IgD-negative memory B cell (primary cell): ENCODE data around the gene GJD2. TPM values are rescaled to one million over a fixed set of nuclear protein-coding genes. Genes with fewer than 3 reads are reported as not detected.

Experiments
- H3K27ac Mint-ChIP-seq, 3 donors: one replicate each; pipeline ENCODE4 v1.8.0; 2020 to 2022; ENCODE audit warnings: mild to moderate bottlenecking in 3 of 3, mixed read lengths in 3 of 3, moderate library complexity in 1 of 3
- H3K27me3 Mint-ChIP-seq: one replicate; pipeline ENCODE4 v1.8.0; 2021; ENCODE audit warnings: mixed read lengths
- H3K36me3 Mint-ChIP-seq: one replicate; pipeline ENCODE4 v1.8.0; 2020; ENCODE audit warnings: mild to moderate bottlenecking, mixed read lengths
- H3K4me1 Mint-ChIP-seq, 3 donors: one replicate each; pipeline ENCODE4 v1.8.0; 2020 to 2022; ENCODE audit warnings: mixed read lengths in 3 of 3, mild to moderate bottlenecking in 1 of 3
- H3K4me3 Mint-ChIP-seq, 4 donors: one replicate each; pipeline ENCODE4 v1.8.0; 2020 to 2022; ENCODE audit warnings: mild to moderate bottlenecking in 4 of 4, mixed read lengths in 4 of 4, moderate library complexity in 3 of 4
- H3K9me3 Mint-ChIP-seq, 3 donors: one replicate each; pipeline ENCODE4 v1.8.0; 2020 to 2021; ENCODE audit warnings: mixed read lengths in 3 of 3, mild to moderate bottlenecking in 1 of 3
- polyA plus RNA-seq: library from polyadenylated mRNA; unstranded; fragments of 300-500 nt; fragmentation: Illumina TruSeq; gene quantifications from one replicate; pipeline ENCODE4 v1.2.3, GENCODE V29; 2021

Gene GJD2
- polyA plus RNA-seq, 1 donor from 2014 or later, result not detected

DNA sequence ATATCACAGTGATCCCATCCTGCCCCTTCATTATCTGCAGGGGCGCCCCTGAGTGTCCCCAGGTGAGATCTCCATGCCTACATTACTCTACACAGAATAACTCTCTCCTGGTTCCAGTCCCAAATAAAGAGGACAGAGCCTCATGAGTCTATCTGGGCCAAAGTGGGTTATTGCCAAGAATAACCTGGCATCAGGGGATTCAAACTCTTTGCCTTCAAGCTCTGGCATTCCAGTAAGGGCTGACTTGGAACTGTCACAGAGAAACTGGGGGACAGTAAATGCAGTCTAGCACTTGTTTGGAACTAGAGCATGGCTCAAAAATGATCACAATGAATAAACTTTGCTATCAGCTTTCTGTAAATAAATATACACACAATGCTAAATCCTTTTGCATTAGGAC lies 30.3 kb downstream of the GJD2 start:
- H3K9me3 Mint-ChIP-seq, result peaks cover 0 to 5% (median 1%) of the 10 kb centered on the region in 3 donors
- H3K27me3 Mint-ChIP-seq, result peaks cover 32% of the 10 kb centered on the region
- no peak overlapping the region for H3K27ac Mint-ChIP-seq
- H3K4me1 Mint-ChIP-seq, result peaks cover 0 to 3% (median 0%) of the 10 kb centered on the region in 3 donors
- H3K36me3 Mint-ChIP-seq, result no peaks in the 10 kb centered on the region
- H3K4me3 Mint-ChIP-seq, result no peak overlapping the region

DNA sequence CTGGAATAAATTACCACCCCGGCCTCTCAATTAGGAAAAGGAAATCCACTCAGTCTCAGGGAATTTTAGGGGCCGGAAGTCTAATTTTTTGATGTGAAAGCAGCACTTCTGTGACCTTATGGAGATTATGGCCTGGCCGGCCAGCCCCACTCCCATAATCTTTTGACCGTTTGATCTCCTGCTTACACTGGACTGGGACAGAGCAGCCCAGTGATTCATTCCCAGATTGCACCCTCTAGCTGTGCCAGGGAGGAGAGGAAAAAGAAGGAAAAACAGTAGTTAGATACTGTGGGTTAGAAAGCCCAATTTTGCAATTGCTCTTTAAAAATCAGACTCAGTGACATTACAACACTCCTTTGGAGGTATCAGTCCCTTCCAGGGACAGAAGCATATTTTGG lies 32.4 kb downstream of the GJD2 start:
- Mint-ChIP-seq H3K9me3 (no peaks in the 10 kb centered on the region), H3K36me3 (no peaks in the 10 kb centered on the region), H3K27ac (no peak overlapping the region), H3K27me3 (peaks cover 30% of the 10 kb centered on the region), H3K4me1 (peaks cover 0 to 3% (median 0%) of the 10 kb centered on the region in 3 donors), H3K4me3 (no peak overlapping the region)

DNA sequence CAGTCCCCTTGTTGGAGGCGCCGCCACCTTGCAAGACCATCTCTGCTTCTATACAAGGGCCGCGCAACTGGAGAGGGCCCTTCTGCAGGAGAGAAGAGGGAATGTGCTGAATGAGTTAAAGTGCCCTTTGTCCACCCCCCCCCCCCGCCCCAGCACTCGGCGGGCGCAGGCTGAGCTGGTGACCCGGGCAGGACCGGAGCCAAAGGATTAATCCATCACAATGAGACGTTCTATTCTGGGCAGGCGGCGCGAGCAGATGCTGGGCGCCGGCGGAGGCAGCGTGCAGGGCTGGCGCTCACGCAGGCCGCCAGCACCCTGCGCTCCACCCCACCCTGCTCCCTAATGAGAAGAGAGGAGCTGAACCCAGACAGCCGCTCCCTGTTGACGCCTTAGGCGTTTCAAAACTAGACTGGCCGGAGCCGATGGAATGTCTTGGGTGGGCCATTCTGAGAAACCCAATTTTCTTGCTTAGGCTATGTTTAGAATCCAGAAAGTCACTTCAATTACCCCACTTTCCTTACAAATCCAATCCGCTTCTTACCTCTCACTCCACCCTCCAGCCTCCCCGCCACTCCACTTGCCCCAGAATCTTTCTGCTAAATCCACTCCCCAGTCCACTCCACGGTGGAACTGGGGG lies 32.9 kb downstream of the GJD2 start:
- H3K27me3 Mint-ChIP-seq, result peaks cover 30% of the 10 kb centered on the region
- no peaks in the 10 kb centered on the region for H3K9me3 Mint-ChIP-seq
- H3K4me1 Mint-ChIP-seq, result peaks cover 0 to 3% (median 0%) of the 10 kb centered on the region in 3 donors
- H3K36me3 Mint-ChIP-seq, result no peaks in the 10 kb centered on the region
- no peak overlapping the region for H3K27ac Mint-ChIP-seq
- H3K4me3 Mint-ChIP-seq, result no peak overlapping the region

DNA sequence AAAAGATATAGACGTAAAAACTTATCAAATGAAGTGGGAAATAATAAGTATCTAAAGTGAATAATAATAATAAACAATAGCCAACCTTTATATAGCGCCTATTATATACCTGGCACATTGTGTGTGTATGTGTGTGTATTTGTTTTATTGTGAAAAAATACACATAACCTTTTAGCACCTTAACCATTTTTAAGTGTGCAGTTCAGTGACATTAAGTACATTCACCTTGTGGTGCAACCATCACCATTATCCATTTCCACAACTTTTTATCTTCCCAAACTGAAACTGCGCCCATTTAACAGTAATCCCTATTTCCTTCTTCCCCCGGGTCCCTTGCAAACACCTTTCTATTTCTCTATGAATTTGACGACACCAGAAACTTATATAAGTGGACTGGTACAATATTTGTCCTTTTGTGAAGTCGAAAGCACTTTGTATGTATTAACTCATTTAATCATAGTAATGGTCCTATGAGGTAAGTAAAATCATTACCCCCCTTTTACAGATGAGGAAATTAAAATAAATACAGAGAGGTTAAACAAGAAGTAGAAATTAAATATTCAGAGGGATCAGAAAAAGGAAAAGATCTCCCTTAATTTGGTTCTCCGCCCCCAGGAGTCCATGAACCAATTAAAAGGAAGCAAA lies 33.5 kb downstream of the GJD2 start:
- no peaks in the 10 kb centered on the region for H3K9me3 Mint-ChIP-seq
- peaks cover 30% of the 10 kb centered on the region for H3K27me3 Mint-ChIP-seq
- H3K4me3 Mint-ChIP-seq, result no peak overlapping the region
- H3K36me3 Mint-ChIP-seq, result peaks cover 1% of the 10 kb centered on the region
- H3K27ac Mint-ChIP-seq, result no peak overlapping the region
- peaks cover 0 to 3% (median 0%) of the 10 kb centered on the region in 3 donors for H3K4me1 Mint-ChIP-seq

DNA sequence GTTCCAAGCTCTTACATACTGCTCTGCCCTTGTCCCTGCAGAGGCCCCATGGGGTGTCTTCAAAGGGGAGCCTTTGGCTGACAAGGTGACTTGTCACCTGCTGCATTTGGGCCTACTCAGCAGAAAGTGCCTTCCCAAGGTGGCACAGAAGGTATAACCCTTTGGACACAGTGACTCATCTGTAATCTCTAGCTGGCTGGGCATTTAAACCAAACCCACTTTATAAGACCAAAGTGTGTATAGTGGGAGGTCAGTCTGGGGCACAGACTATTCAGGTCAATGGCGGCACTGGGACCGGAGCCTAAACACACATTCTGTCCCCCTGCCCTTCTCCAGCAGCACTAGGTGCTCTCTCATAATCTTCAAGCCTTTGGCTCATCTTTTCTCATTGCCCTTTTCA lies 35.1 kb downstream of the GJD2 start:
- no peaks in the 10 kb centered on the region for H3K9me3 Mint-ChIP-seq
- H3K27ac Mint-ChIP-seq, result no peak overlapping the region
- H3K4me3 Mint-ChIP-seq, result no peak overlapping the region
- peaks cover 27% of the 10 kb centered on the region for H3K27me3 Mint-ChIP-seq
- H3K36me3 Mint-ChIP-seq, result peaks cover 2% of the 10 kb centered on the region
- peaks cover 0 to 3% (median 0%) of the 10 kb centered on the region in 3 donors for H3K4me1 Mint-ChIP-seq

DNA sequence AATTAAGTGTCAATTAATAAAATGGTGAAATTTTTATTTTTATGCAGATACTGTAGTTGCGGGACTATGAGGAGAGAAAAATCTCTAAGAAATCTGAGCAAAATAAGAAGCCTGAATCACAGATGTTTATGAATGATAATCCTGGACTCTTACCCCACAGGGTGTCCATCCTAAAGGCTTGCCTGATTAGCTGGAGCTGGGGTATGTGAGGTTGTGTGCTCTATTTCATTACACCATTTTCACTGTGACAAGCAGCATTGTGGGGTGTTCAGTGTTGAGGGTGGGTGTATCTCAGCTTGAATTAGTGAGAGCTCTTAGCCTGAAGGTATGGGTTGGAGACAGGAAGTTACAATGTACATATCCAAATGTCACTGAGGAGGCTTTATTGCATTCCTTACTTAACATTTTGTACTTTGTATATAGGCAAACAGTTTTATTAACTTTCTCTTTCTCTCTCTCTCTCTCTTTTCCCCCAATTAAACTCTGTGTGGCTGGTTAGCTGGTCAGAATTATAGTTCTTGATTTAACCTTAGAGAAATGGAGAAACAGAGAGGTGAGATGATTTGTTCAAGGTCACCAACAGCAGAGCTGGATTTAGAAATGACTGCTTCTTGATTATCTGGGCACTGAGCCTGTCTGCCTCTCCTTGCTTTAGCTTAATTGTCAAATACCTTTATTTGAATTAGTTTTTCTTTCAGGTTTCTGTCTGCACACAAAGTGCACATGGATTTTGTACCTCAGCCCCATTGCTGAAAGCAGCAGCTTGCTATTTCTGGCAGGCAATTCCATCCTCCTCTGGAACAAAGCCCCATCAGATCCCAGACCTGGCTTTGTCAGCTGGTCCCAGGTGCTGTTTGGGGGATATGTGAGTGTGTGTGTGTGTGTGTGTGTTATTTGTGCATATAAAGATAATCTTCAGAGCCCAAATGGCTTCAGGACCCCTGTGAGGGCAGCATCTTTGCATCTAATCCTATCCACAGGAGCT lies 35.8 kb downstream of the GJD2 start:
- Mint-ChIP-seq H3K9me3 (no peaks in the 10 kb centered on the region), H3K36me3 (peaks cover 2% of the 10 kb centered on the region), H3K27ac (no peak overlapping the region), H3K27me3 (peaks cover 25% of the 10 kb centered on the region), H3K4me3 (no peak overlapping the region), H3K4me1 (peaks cover 0 to 3% (median 0%) of the 10 kb centered on the region in 3 donors)

DNA sequence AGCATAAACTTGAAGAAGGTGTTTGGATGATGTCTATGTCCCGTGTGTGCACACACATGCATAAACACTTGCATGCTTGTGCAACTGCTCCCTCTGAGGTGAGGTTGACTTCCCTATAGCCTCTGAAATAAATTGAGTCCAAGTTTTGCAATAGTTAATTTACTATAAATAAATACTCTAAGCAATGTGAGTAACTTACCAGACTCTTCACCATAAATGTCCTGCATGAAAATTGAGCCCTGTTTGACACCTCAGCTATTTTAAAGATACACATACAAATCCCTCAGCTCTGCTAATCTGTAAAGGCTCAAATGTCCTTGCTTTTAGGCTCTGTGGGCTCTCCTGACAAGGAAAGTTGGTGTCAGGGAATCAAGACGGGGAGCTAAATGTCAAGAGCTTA lies 37.1 kb downstream of the GJD2 start:
- H3K4me3 Mint-ChIP-seq, result no peak overlapping the region
- H3K4me1 Mint-ChIP-seq, result peaks cover 0 to 3% (median 0%) of the 10 kb centered on the region in 3 donors
- H3K27me3 Mint-ChIP-seq, result peaks cover 17% of the 10 kb centered on the region
- no peak overlapping the region for H3K27ac Mint-ChIP-seq
- no peaks in the 10 kb centered on the region for H3K9me3 Mint-ChIP-seq
- H3K36me3 Mint-ChIP-seq, result peaks cover 2% of the 10 kb centered on the region

DNA sequence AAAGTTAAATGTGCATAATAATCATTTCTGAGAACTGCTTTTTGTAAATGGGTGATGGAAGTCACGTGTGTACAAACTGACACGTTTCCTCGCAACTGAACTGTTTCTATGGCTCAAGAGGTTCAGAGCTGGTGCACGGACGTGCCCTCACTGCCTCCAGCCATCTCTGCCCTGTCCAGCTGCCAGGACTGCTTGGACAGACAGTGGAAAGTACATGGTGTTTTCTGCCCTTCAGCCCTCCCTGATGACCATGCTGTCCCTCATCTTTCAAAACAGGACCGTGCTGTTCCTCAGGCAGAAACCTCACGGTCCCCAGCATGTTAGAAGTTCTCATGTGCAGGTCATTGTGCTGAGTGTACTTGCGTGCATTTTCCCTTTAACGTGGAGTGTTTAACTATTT lies 38.7 kb downstream of the GJD2 start:
- no peaks in the 10 kb centered on the region for H3K9me3 Mint-ChIP-seq
- peaks cover 2% of the 10 kb centered on the region for H3K36me3 Mint-ChIP-seq
- no peaks in the 10 kb centered on the region for H3K4me1 Mint-ChIP-seq
- H3K4me3 Mint-ChIP-seq, result no peak overlapping the region
- no peak overlapping the region for H3K27ac Mint-ChIP-seq
- peaks cover 10% of the 10 kb centered on the region for H3K27me3 Mint-ChIP-seq

DNA sequence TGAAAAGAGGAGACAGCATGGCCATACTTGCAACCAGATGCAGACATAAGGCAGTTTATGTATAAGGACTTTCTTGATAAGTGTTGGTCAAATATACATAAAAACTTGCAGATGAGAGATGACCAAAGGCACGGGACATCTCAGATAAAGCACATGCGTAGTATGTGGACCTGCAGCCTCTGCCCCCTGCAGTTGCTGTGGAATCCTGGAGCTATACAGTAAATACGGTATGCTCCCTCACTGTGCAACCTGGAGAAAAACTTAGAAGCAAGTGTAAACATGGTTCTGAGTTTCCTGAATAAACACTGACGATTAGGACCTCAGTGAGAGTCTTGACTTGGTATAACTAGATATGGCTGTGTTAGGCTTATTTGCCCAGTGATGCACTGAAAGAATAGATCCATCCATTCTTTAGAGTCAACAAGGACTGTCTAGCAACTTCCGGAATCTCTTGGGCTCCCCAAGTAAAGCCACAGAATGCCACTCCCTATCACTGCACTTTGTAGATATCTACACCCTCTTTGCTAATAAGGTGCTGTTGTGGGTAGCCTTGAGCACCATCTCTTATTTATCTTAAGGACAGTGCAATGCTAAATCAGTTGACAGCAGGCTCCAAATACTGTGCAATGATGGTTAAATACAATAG lies 40.2 kb downstream of the GJD2 start:
- peaks cover 2% of the 10 kb centered on the region for H3K36me3 Mint-ChIP-seq
- no peaks in the 10 kb centered on the region for H3K4me1 Mint-ChIP-seq
- no peak overlapping the region for H3K4me3 Mint-ChIP-seq
- no peak overlapping the region for H3K27ac Mint-ChIP-seq
- H3K27me3 Mint-ChIP-seq, result peaks cover 5% of the 10 kb centered on the region
- no peaks in the 10 kb centered on the region for H3K9me3 Mint-ChIP-seq

DNA sequence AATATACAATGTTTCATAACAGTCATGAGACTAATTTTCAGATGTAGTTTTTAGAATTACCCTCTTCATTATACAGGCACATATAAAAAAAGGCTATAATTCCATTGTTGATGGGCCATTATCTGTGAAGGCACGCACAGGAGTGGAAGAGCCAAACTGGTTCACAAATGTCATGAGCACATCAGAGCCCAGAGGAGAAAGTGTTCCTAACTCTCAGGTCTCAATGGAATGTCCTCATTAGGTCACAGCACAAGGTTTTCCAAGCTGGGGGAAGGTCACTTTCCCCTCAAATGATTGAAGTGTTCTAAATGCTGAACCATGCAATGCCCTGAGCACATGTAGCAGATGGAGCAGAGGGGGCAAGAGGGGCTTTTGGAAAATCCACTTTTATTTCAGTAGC lies 41.2 kb downstream of the GJD2 start:
- H3K27me3 Mint-ChIP-seq, result peaks cover 5% of the 10 kb centered on the region
- H3K4me1 Mint-ChIP-seq, result no peaks in the 10 kb centered on the region
- H3K4me3 Mint-ChIP-seq, result no peak overlapping the region
- no peak overlapping the region for H3K27ac Mint-ChIP-seq
- H3K9me3 Mint-ChIP-seq, result peaks cover 0 to 2% (median 0%) of the 10 kb centered on the region in 3 donors
- peaks cover 2% of the 10 kb centered on the region for H3K36me3 Mint-ChIP-seq

DNA sequence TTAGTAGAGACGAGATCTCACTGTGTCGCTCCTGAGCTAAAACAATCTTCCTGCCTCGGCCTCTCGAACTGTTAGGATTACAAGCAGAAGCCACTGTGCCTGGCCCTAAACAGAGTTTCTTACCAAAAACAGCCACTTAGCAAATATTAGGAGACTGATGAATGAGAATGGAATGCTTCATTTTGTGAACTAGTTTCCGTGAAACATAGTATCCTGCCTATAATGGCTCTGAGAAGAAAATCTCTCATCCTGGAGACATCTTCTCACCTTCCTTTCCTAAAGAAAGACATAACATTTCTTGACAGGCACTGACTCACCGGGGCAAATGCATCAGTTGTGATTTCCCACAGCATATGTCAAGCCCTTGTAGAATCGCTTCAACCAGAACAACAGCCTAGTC lies 44.9 kb downstream of the GJD2 start:
- Mint-ChIP-seq H3K9me3 (peaks cover 0 to 4% (median 0%) of the 10 kb centered on the region in 3 donors), H3K4me1 (no peaks in the 10 kb centered on the region), H3K36me3 (no peaks in the 10 kb centered on the region), H3K4me3 (no peak overlapping the region), H3K27ac (no peak overlapping the region), H3K27me3 (peaks cover 6% of the 10 kb centered on the region)

DNA sequence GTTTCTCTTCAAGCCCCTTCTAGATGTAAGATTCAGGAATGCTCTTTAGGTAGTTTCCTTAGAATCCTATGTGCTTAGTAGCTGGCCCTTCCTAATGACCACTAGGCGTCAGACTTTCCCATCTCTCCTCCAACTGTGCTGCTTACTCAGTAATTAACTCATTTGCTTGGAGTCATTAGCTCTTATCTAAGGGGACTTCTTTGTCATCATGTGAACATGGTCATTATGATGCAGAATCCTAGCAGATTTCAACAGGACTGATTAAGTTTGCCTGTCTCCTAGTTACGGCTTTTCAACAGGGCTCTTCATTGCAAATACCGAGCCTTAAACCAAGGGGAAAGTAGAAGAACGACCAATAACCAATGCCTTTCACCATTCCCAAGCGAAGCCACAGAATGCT lies 46.4 kb downstream of the GJD2 start:
- Mint-ChIP-seq H3K4me1 (no peaks in the 10 kb centered on the region), H3K9me3 (peaks cover 0 to 4% (median 0%) of the 10 kb centered on the region in 3 donors), H3K36me3 (no peaks in the 10 kb centered on the region), H3K4me3 (no peak overlapping the region), H3K27me3 (peaks cover 6% of the 10 kb centered on the region), H3K27ac (no peak overlapping the region)

DNA sequence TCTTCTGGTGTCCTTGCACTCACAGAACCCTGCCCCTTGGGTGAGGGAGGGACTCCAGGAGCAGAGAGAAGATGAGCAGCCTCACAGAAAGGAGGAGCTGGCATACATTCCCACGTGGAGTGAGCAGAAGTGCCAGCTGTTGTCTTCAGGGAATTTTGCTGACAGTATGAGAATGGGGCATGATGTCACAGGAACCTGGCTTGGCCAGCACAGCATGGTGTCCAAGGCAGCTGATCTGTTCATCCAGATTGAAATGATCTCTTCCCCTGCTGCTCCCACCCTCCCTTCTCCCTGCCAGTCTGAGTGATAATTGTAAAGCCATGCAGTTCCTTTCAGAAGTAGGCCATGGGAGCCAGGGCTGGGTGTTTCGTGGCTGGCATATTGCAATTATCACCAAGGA lies 53.3 kb downstream of the GJD2 start:
- peaks cover 0 to 2% (median 1%) of the 10 kb centered on the region in 3 donors for H3K9me3 Mint-ChIP-seq
- no peak overlapping the region for H3K27ac Mint-ChIP-seq
- H3K27me3 Mint-ChIP-seq, result peaks cover 6% of the 10 kb centered on the region
- no peaks in the 10 kb centered on the region for H3K36me3 Mint-ChIP-seq
- H3K4me3 Mint-ChIP-seq, result no peak overlapping the region
- H3K4me1 Mint-ChIP-seq, result no peaks in the 10 kb centered on the region
